Mucosa of descending colon (tissue), 3 donors: Measurements from ENCODE around the gene DNAH8. TPM values are rescaled to one million over a fixed set of nuclear protein-coding genes. Genes with fewer than 3 reads are reported as not detected.

Experiments used
- ATAC-seq: fragments of 200-7000 bp; cut with Tn5 transposase; one replicate; pipeline ENCODE4 v1.9.1; 2020; ENCODE audit warnings: mild to moderate bottlenecking, moderate library complexity
- DNase-seq, 3 donors: peaks; one replicate each; pipeline ENCODE4 v3.0.0-alpha.2; 2020
- H3K36me3 ChIP-seq: fragments of 200-600 bp; one replicate; pipeline ENCODE4 v1.8.0; 2021; ENCODE audit warnings: low read depth, mild to moderate bottlenecking
- H3K4me1 ChIP-seq: fragments of 200-600 bp; one replicate; pipeline ENCODE4 v1.8.0; 2021; ENCODE audit warnings: low read depth, mild to moderate bottlenecking
- H3K4me3 ChIP-seq: fragments of 200-600 bp; one replicate; pipeline ENCODE4 v1.8.0; 2021; ENCODE audit warnings: mild to moderate bottlenecking
- H3K9me3 ChIP-seq: fragments of 200-600 bp; one replicate; pipeline ENCODE4 v1.8.0; 2021; ENCODE audit warnings: mild to moderate bottlenecking
- intact Hi-C, 2 donors: fragments of 100-400 bp; cut with DNase I in 1 of 2; cut with micrococcal nuclease in 1 of 2; formaldehyde crosslinking; loops; one replicate each; pipeline versions ENCODE4 v1.11.0 to v1.11.1; 2022; cut with DNase I, micrococcal nuclease
- total RNA-seq, 3 donors: library from RNA; stranded (reverse); fragmentation: NEBNext Ultra II Directional in 2 of 3; extraction: Animal tissue kit (Norgen Biotek cat#: 25700) in 2 of 3; gene quantifications; one replicate each; pipeline versions ENCODE4 v1.2.1 to v1.2.4, GENCODE V29; 2021 to 2023
- TF ChIP-seq, protein P1 (sequence below): fragments of 200-600 bp; IDR thresholded peaks from one replicate; pipeline ENCODE4 v1.8.0; 2022; ENCODE audit warnings: antibody characterized with exemption, mild to moderate bottlenecking
- donor health status: DM: no; HTN: no; CAD: no; lungs with moderate emphysema.
- donor health status: DM: no; HTN: no; CAD: no.
- donor health status: DM: no; HTN: yes; CAD: no.

The DNAH8 gene
- total RNA-seq, 3 donors from 2014 or later: 0.03 TPM; not detected in 1

DNA sequence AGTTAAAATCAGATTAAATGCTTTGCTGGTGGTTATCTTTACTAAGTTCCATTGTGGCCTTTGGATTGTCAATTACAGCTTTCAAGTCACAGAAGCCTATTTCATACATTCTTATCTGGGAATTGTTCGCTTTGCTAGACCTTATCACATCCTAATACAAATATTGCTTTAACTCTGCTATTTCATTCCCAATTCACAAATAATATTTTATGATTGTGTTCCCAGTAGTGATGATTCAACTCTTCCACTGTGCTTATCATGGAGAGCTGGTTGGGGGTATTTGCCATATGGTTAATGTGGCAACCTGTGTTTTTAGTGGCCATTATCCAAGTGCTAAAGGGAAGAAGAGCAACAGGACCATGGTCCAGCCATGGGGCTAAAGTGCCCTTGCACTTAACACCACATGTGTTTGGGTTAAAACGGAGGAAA, 260.5 kb downstream of the DNAH8 start:
- TF ChIP-seq, protein P1, sequence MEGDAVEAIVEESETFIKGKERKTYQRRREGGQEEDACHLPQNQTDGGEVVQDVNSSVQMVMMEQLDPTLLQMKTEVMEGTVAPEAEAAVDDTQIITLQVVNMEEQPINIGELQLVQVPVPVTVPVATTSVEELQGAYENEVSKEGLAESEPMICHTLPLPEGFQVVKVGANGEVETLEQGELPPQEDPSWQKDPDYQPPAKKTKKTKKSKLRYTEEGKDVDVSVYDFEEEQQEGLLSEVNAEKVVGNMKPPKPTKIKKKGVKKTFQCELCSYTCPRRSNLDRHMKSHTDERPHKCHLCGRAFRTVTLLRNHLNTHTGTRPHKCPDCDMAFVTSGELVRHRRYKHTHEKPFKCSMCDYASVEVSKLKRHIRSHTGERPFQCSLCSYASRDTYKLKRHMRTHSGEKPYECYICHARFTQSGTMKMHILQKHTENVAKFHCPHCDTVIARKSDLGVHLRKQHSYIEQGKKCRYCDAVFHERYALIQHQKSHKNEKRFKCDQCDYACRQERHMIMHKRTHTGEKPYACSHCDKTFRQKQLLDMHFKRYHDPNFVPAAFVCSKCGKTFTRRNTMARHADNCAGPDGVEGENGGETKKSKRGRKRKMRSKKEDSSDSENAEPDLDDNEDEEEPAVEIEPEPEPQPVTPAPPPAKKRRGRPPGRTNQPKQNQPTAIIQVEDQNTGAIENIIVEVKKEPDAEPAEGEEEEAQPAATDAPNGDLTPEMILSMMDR: no peak
- Histone ChIP-seq H3K4me1 (no peaks in the 10 kb centered on the region), H3K9me3 (no peaks in the 10 kb centered on the region), H3K4me3 (no peak overlapping the region), H3K36me3 (no peaks in the 10 kb centered on the region)
- ATAC-seq (no peak), DNase-seq (no peak)
- intact Hi-C loops: loop anchor here in 1 of 2 donors (10.0 kb wide), 1 partner anchor 329 kb away; no protein-coding TSS in a partner anchor

GRCh38 chr6:38976051-38976450, 260.9 kb downstream of the DNAH8 start:
- ATAC-seq: no peak
- no peaks in the 10 kb centered on the region for H3K4me1 ChIP-seq
- TF ChIP-seq, protein P1: no peak
- no peak for DNase-seq
- intact Hi-C loops: loop anchor here in 1 of 2 donors (10.0 kb wide), 1 partner anchor 329 kb away; no protein-coding TSS in a partner anchor
- no peaks in the 10 kb centered on the region for H3K9me3 ChIP-seq
- no peaks in the 10 kb centered on the region for H3K36me3 ChIP-seq
- no peak overlapping the region for H3K4me3 ChIP-seq

GRCh38 chr6:38976801-38977500, 261.8 kb downstream of the DNAH8 start:
- intact Hi-C loops: loop anchor here in 1 of 2 donors (10.0 kb wide), 1 partner anchor 328 kb away; no protein-coding TSS in a partner anchor
- TF ChIP-seq, protein P1: no peak
- ATAC-seq (no peak), DNase-seq (no peak)
- Histone ChIP-seq H3K4me3 (no peak overlapping the region), H3K36me3 (no peaks in the 10 kb centered on the region), H3K4me1 (no peaks in the 10 kb centered on the region), H3K9me3 (no peaks in the 10 kb centered on the region)

DNA sequence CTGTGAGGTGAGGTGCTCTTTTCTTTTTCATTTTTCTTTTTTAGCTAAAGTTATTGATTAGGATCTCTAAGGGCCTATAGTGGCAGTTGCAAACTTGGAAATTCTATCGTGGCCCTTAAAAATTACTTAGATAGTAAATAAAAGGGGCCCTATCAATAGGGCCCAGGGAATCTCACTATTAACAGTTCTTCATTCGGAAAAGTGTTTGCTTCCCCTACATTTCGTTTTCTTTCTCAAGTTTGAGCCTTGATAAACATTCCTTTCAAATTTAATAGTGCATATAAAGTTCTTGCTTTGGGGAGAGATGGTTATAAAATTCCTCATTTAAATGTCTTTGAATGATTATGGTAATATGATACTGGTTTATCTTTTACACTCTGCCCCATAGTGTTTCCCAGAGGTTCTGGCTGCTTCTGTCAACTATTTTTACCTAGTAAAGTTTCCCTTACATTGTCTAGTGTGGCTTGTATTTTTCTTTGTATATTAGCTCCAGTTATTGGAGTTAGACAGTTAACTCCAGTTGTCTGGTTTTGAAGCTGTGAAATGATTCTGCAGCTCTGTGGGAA, 263.1 kb downstream of the DNAH8 start:
- no peaks in the 10 kb centered on the region for H3K9me3 ChIP-seq
- TF ChIP-seq, protein P1: no peak
- no peaks in the 10 kb centered on the region for H3K4me1 ChIP-seq
- no peaks in the 10 kb centered on the region for H3K36me3 ChIP-seq
- intact Hi-C loops: loop anchor here in 1 of 2 donors (10.0 kb wide), 1 partner anchor 327 kb away; no protein-coding TSS in a partner anchor
- DNase-seq (no peak), ATAC-seq (no peak)
- H3K4me3 ChIP-seq: no peak overlapping the region

GRCh38 chr6:38982470-38982869, 267.4 kb downstream of the DNAH8 start:
- no peaks in the 10 kb centered on the region for H3K4me1 ChIP-seq
- no peaks in the 10 kb centered on the region for H3K36me3 ChIP-seq
- no peak for ATAC-seq
- H3K4me3 ChIP-seq: no peak overlapping the region
- intact Hi-C loops: no loop called here
- TF ChIP-seq, protein P1: no peak
- H3K9me3 ChIP-seq: no peaks in the 10 kb centered on the region
- no peak for DNase-seq
